GM12873 (cell line): ENCODE results near the gene CAVIN2.

Experiments
- TF ChIP-seq, protein P1 (sequence below): IDR thresholded peaks from 2 replicates; pipeline ENCODE4 v1.5.1; 2012; ENCODE audit warnings: low read depth, mild to moderate bottlenecking, moderate library complexity, low read length, control low read depth; ENCODE audit not compliant: insufficient read depth; ENCODE audit errors: missing control alignments

Gene CAVIN2

DNA sequence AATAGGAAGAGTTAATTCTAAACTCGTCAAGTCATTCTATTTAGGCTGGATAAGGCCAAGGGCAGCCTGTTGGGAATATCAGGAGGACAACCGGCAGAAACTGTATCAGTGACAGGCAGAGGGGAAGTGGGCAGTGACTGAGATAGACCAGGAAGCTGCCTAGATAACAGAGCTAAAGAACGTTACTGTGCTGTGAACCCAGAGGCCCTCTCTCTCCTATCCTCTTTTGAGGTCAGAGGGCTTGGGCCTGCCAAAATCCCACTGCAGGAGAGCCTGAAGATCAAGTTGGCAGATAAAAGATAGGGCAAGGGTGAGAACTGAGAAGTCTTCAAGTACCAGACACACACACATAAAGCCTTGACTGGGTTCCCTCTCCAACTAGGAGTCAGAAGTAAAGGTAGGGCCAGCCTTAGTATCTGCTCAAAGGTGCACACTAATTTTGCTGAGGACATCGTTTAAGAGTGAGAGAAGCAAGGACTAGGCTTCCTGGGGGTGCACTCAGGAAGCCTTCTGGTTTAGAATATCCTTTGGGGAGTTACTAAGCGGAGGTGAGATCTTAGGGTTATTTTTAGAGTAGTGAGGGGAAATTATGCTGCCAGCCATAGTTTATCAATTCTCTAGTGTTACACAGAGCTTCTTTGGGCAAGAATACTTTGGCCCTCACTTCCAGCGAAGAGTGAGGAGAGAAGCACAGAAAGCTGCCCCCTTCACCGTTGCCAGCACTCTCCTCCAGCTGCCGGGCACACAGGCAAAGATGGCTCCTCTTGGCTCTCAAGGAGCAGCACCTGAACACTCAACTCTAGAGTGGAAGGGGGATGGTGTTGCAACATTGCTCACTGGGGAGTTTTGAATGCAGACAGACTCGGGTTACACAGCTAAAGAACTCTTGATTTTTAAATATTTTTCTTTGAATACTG is 9.8 kb downstream of the CAVIN2 start:
- TF ChIP-seq, protein P1, sequence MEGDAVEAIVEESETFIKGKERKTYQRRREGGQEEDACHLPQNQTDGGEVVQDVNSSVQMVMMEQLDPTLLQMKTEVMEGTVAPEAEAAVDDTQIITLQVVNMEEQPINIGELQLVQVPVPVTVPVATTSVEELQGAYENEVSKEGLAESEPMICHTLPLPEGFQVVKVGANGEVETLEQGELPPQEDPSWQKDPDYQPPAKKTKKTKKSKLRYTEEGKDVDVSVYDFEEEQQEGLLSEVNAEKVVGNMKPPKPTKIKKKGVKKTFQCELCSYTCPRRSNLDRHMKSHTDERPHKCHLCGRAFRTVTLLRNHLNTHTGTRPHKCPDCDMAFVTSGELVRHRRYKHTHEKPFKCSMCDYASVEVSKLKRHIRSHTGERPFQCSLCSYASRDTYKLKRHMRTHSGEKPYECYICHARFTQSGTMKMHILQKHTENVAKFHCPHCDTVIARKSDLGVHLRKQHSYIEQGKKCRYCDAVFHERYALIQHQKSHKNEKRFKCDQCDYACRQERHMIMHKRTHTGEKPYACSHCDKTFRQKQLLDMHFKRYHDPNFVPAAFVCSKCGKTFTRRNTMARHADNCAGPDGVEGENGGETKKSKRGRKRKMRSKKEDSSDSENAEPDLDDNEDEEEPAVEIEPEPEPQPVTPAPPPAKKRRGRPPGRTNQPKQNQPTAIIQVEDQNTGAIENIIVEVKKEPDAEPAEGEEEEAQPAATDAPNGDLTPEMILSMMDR: no peak

DNA sequence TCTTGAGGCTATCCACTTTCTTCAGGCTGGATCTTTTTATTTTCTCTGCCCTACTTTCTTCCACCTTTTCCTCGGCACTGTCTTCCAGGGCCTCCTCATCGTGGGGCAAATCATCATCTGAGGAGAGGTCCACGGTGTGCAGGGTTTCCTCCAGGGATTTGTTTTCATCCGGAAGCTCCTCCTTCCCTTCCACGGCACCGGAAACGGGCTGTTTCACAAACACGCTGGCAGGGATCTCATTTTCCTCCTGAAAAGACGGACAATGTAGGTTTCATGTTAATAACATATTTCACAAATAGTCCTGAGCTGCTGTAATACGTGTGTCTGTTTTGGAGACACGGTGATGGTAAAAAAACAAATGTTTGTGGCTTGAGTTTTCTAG is 10.4 kb downstream of the CAVIN2 start:
- TF ChIP-seq, protein P1: no peak

DNA sequence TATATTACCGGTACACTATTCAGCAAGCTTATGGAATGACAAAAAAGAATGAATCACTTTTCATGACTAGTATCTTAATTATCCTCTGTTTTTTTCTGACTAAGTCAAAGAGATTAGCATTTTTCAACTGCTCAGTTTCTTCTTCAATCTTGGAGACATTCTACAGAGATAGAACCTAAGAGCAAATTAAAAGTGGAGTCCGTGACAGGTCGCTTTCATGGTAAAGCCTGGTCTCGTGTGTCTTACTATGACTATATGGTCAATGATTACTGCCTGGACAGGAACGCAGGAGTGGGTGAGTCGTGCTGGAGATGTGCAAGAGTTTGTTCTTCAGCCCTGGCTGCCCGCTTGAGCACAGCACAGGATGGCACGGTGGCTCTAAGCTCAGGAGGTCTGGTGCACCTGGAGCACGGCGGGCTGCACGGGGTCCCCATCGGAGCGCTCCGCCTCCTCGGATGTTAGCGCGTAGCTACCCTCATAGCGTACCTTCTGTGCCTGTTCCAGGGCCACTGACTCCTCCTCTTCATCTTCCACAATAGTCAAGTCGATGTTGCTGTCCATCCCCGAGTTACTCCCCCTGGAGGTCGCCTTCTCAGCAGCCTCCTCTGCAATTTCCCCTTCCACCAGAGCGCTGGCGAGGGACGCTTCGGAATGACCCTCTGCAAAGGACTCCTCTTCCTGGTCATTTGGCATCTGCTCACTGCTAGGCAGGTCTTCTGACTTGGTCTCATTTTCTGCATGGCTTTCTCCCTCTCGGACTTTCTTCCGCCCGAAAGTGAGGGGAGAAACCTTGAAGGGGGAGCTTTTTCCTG is 11.1 kb downstream of the CAVIN2 start:
- TF ChIP-seq, protein P1: no peak

GRCh38 chr2:191835100-191835499 is 11.8 kb downstream of the CAVIN2 start:
- TF ChIP-seq, protein P1: no peak

DNA sequence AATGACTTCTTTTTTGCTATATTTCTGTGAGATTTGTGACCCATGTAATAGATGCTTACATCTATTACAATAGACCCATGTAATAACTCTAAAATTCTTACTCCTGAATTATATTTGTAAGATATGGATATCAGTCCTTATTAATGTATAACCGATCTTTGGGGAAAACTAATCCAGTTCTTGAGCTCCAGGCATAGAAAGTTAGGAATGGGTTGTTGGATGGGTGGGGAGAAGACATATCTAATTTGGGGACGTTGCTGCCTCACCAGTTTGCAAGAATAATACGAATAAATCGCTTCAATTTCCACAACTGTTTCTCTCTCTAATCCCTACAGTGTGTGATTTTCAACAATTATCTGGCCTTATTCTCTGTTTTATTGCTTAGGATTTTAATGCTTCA is 13.5 kb downstream of the CAVIN2 start:
- TF ChIP-seq, protein P1: no peak

- TF ChIP-seq, protein P1: no peak
These were observed 14.2 kb downstream of the CAVIN2 start for GRCh38 chr2:191832668-191833067.

DNA sequence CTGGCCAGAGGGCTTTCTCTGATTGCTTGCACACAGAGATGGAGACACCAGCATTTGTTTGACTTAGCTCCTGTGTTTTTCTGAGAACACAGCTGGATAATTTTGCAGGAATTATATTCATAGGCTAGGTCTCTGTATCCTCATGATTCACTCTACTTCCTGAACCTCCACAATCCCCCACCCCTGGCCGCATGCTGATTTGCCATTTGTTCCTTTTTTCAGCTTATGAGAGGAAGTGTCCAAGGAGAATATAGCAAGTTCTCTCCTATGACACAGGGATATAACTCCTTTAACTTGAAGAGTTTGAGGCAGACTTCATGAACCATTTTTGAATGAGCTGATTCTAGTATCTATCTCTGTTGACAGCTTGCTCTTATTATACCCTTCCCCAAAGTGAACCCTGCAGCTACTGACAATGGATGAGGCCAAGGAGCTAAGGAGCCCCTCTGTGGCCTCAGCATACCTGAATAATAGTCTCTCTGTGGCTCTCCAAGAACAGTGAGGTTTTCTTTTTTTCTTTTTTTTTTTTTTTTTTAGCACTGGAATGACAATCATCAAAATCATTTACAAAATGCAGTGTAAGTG is 15.4 kb downstream of the CAVIN2 start:
- TF ChIP-seq, protein P1: no peak
